Spleen (tissue), 7 donors: ENCODE measurements around the gene SPACDR.

ENCODE experiments used
- CTCF ChIP-seq, 11 experiments: fragments of 200-600 bp in 7 of 11; fragments of 450-650 bp in 4 of 11; sonication (generic) in 4 of 11; IDR thresholded peaks in 8 of 11; conservative IDR thresholded peaks in 3 of 11; 1 replicate in 7 of 11; 2 replicates in 4 of 11; pipeline versions ENCODE4 v1.4.0 to v1.8.0; 2016 to 2021; ENCODE audit warnings: antibody characterized with exemption in 11 of 11, inconsistent platforms in 4 of 11, mild to moderate bottlenecking in 1 of 11
- POLR2A ChIP-seq, 3 donors: fragments of 450-650 bp; IDR thresholded peaks; one replicate each; pipeline ENCODE4 v1.5.1; 2017; ENCODE audit warnings: antibody characterized with exemption in 3 of 3, mild to moderate bottlenecking in 1 of 3
- POLR2AphosphoS5 ChIP-seq, 3 donors: sonication (generic); formaldehyde crosslinking; IDR thresholded peaks; one replicate each; pipeline ENCODE4 v1.5.1; 2017; ENCODE audit warnings: antibody characterized with exemption in 3 of 3
- donor health status: DM: no; HTN: no; CAD: no; lungs with moderate emphysema.
- donor health status: DM: no; HTN: no; CAD: no.
- donor health status: DM: no; HTN: no; CAD: no.

DNA sequence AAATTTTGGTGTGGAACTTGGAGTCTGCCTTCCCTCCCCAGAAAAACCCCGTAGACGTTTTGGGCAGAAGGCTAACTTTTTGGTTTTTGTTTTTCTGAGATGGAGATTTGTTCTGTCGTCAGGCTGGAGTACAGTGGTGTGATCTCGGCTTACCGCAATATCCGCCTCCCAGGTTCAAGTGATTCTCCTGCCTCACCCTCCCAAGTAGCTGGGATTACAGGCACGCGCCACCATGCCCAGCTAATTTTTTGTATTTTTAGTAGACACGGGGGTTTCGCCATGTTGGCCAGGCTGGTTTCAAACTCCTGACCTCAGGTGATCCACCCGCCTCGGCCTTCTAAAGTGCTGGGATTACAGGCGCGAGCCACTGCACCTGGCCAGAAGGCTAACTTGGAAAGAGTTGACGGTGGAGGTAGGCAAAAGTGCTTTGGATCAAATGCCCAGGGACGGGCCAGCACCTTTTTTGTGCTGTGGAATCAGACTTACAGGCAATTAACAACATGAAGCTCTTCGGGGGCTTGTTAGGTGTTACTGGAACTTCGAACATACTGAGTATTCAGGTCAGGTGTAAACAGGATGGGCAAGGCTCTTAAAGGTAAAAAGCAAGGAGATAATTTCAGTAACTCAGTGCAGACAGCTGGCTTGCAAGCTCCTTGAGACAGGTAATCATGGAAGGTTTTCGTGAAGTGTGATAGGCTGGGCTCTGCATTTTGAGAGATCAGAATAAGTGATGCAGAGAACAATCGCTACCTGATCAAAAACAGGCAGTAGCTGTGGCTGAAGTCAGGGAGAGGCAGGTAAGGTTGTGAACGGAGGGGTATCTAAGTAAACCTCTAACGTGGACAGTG, 29.5 kb downstream of the SPACDR start:
- TF ChIP-seq POLR2A (IDR thresholded peaks at IDR 0.05), result no peak
- no peak for TF ChIP-seq CTCF (IDR thresholded peaks at IDR 0.05 in 8 of 11, conservative IDR thresholded peaks at IDR 0.05 in 3 of 11)
- TF ChIP-seq POLR2AphosphoS5 (IDR thresholded peaks at IDR 0.05), result peak in 1 of 3 donors; percentile 37
